H9 (cell line): ENCODE measurements around the gene PXDN. TPM values are rescaled to one million over a fixed set of nuclear protein-coding genes. Genes with fewer than 3 reads are reported as not detected.

Source experiments
- DNase-seq: peaks from one replicate; pipeline ENCODE4 v3.0.0-alpha.2; 2017
- H2AFZ ChIP-seq: one replicate; pipeline ENCODE4 v1.6.1; 2013; ENCODE audit warnings: mild to moderate bottlenecking, low read length, control low read depth, moderate library complexity
- H2AK5ac ChIP-seq: 2 replicates; pipeline ENCODE4 v1.6.1; 2013; ENCODE audit warnings: low read length, control low read depth, mixed read lengths; ENCODE audit not compliant: insufficient read length
- H2BK120ac ChIP-seq: one replicate; pipeline ENCODE4 v1.6.1; 2013; ENCODE audit warnings: low read depth, mild to moderate bottlenecking, low read length, control low read depth, inconsistent platforms; ENCODE audit not compliant: poor library complexity, severe bottlenecking
- H2BK12ac ChIP-seq: 2 replicates; pipeline ENCODE4 v1.6.1; 2013; ENCODE audit warnings: low read length, control low read depth, mixed read lengths, low read depth; ENCODE audit not compliant: insufficient read length
- H2BK15ac ChIP-seq: 2 replicates; pipeline ENCODE4 v1.6.1; 2013; ENCODE audit warnings: low read depth, low read length, control low read depth
- H2BK20ac ChIP-seq: one replicate; pipeline ENCODE4 v1.6.1; 2013; ENCODE audit warnings: low read depth, mild to moderate bottlenecking, low read length, control low read depth, inconsistent platforms; ENCODE audit not compliant: poor library complexity, severe bottlenecking
- H2BK5ac ChIP-seq: 2 replicates; pipeline ENCODE4 v1.6.1; 2013; ENCODE audit warnings: low read length, control low read depth, mixed read lengths; ENCODE audit not compliant: insufficient read length
- H3K14ac ChIP-seq: 2 replicates; pipeline ENCODE4 v1.6.1; 2013; ENCODE audit warnings: low read length, control low read depth; ENCODE audit not compliant: insufficient read depth
- H3K18ac ChIP-seq: 2 replicates; pipeline ENCODE4 v1.6.1; 2013; ENCODE audit warnings: low read depth, mild to moderate bottlenecking, mixed read lengths, low read length, control low read depth; ENCODE audit not compliant: insufficient read length
- H3K23ac ChIP-seq: 2 replicates; pipeline ENCODE4 v1.6.1; 2013; ENCODE audit warnings: low read length, control low read depth, mixed read lengths, low read depth; ENCODE audit not compliant: insufficient read length
- H3K23me2 ChIP-seq: 2 replicates; pipeline ENCODE4 v1.6.1; 2013; ENCODE audit warnings: low read depth, mild to moderate bottlenecking, mixed read lengths, low read length, control low read depth; ENCODE audit not compliant: insufficient read length, poor library complexity, severe bottlenecking
- H3K27ac ChIP-seq: 2 replicates; pipeline ENCODE4 v1.5.1; 2013; ENCODE audit warnings: low read length, control low read depth, mixed read lengths, low read depth; ENCODE audit not compliant: insufficient read length
- H3K27me3 ChIP-seq: 2 replicates; pipeline ENCODE4 v1.6.1; 2013; ENCODE audit warnings: low read length, control low read depth, inconsistent platforms; ENCODE audit not compliant: insufficient read depth
- H3K4ac ChIP-seq: 2 replicates; pipeline ENCODE4 v1.6.1; 2013; ENCODE audit warnings: low read depth, mild to moderate bottlenecking, control low read depth, inconsistent platforms, low read length, moderate library complexity
- H3K4me1 ChIP-seq: 2 replicates; pipeline ENCODE4 v1.6.1; 2013; ENCODE audit warnings: low read length, control low read depth, inconsistent platforms; ENCODE audit not compliant: insufficient read depth
- H3K4me2 ChIP-seq: 2 replicates; pipeline ENCODE4 v1.6.1; 2013; ENCODE audit warnings: low read length, control low read depth, mixed read lengths; ENCODE audit not compliant: insufficient read length, insufficient read depth
- H3K56ac ChIP-seq: 2 replicates; pipeline ENCODE4 v1.6.1; 2013; ENCODE audit warnings: low read depth, mild to moderate bottlenecking, mixed read lengths, low read length, control low read depth; ENCODE audit not compliant: insufficient read length
- H3K79me1 ChIP-seq: 2 replicates; pipeline ENCODE4 v1.6.1; 2013; ENCODE audit warnings: low read depth, mild to moderate bottlenecking, moderate library complexity, low read length, control low read depth, inconsistent platforms; ENCODE audit not compliant: insufficient read depth, poor library complexity, severe bottlenecking
- H3K79me2 ChIP-seq: 2 replicates; pipeline ENCODE4 v1.6.1; 2013; ENCODE audit warnings: low read length, control low read depth, inconsistent platforms; ENCODE audit not compliant: insufficient read depth
- H3K9ac ChIP-seq: 2 replicates; pipeline ENCODE4 v1.6.1; 2013; ENCODE audit warnings: low read length, control low read depth, mixed read lengths; ENCODE audit not compliant: insufficient read length; ENCODE audit errors: extremely low read depth
- H3K9me3 ChIP-seq: one replicate; pipeline ENCODE4 v1.6.1; 2013; ENCODE audit warnings: low read depth, low read length, inconsistent platforms; ENCODE audit not compliant: control insufficient read depth
- H3T11ph ChIP-seq: one replicate; pipeline ENCODE4 v1.6.1; 2013; ENCODE audit warnings: mild to moderate bottlenecking, low read length, control low read depth, inconsistent platforms
- H4K20me1 ChIP-seq: one replicate; pipeline ENCODE4 v1.6.1; 2013; ENCODE audit not compliant: control insufficient read depth, insufficient read length, insufficient read depth
- H4K5ac ChIP-seq: 2 replicates; pipeline ENCODE4 v1.6.1; 2013; ENCODE audit warnings: low read depth, mild to moderate bottlenecking, mixed read lengths, low read length, control low read depth; ENCODE audit not compliant: insufficient read length
- H4K8ac ChIP-seq: replicated peaks from 2 replicates; pipeline ENCODE4 v1.6.1; 2013; ENCODE audit warnings: low read length, control low read depth, mixed read lengths, low read depth; ENCODE audit not compliant: insufficient read length
- H4K91ac ChIP-seq: 2 replicates; pipeline ENCODE4 v1.6.1; 2013; ENCODE audit warnings: low read depth, mild to moderate bottlenecking, moderate library complexity, mixed read lengths, low read length, control low read depth; ENCODE audit not compliant: insufficient read length
- H3K27ac Mint-ChIP-seq, 3 experiments: 2 replicates in 2 of 3; 3 replicates in 1 of 3; pipeline ENCODE4 v1.8.0; 2020 to 2021; ENCODE audit warnings: mixed read lengths in 3 of 3, mild to moderate bottlenecking in 1 of 3, moderate library complexity in 1 of 3
- H3K27me3 Mint-ChIP-seq: 2 replicates; pipeline ENCODE4 v1.8.0; 2021; ENCODE audit warnings: low read depth, mild to moderate bottlenecking, moderate library complexity, mixed read lengths
- H3K36me3 Mint-ChIP-seq, 3 experiments: 2 replicates in 2 of 3; 3 replicates in 1 of 3; pipeline ENCODE4 v1.8.0; 2020 to 2021; ENCODE audit warnings: low read depth in 3 of 3, mixed read lengths in 3 of 3; ENCODE audit not compliant: insufficient read depth in 1 of 3
- H3K4me1 Mint-ChIP-seq, 2 experiments: 2 replicates each; pipeline ENCODE4 v1.8.0; 2020; ENCODE audit warnings: mixed read lengths in 2 of 2
- H3K4me3 Mint-ChIP-seq, 2 experiments: 2 replicates in 1 of 2; 3 replicates in 1 of 2; pipeline ENCODE4 v1.8.0; 2020 to 2021; ENCODE audit warnings: mild to moderate bottlenecking in 2 of 2, mixed read lengths in 2 of 2, moderate library complexity in 1 of 2
- H3K9me3 Mint-ChIP-seq, 2 experiments: 2 replicates in 1 of 2; 3 replicates in 1 of 2; pipeline ENCODE4 v1.8.0; 2020; ENCODE audit warnings: mild to moderate bottlenecking in 2 of 2, mixed read lengths in 2 of 2, moderate library complexity in 1 of 2
- CTCF ChIP-seq: fragments of 200-600 bp; sonication (generic); conservative IDR thresholded peaks from 3 replicates; pipeline ENCODE4 v1.8.0; 2021; ENCODE audit warnings: antibody characterized with exemption, mild to moderate bottlenecking
- WGBS: extraction: QIAGEN DNeasy Blood & Tissue Kit; methylation state at CpG from one replicate; pipeline ENCODE4 v1.1.7; 2013; ENCODE audit warnings: missing lambda C conversion rate, low lambda C conversion rate, mixed read lengths; ENCODE audit not compliant: insufficient read length; ENCODE audit errors: extremely low coverage; 5-methylcytosine and 5-hydroxymethylcytosine counted together
- total RNA-seq: library from RNA; stranded (reverse); gene quantifications from 2 replicates; pipeline ENCODE4 v1.2.1, GENCODE V29; 2021

The PXDN gene
- total RNA-seq, 1 experiment from 2014 or later = 146 TPM

GRCh38 chr2:1677821-1678165, 66.5 kb downstream of the PXDN start:
- Histone ChIP-seq H3K4me1 (no peaks in the 10 kb centered on the region), H3K9me3 (no peaks in the 10 kb centered on the region), H3K23ac (no peak overlapping the region), H4K91ac (no peak overlapping the region), H3K27ac (no peak overlapping the region), H3T11ph (no peak overlapping the region), H3K14ac (no peak overlapping the region; the same call in 1 of the 2 replicates), H4K5ac (no peak overlapping the region), H2BK5ac (no peak overlapping the region), H2BK120ac (no peak overlapping the region), H3K4me2 (no peak overlapping the region), H3K79me1 (no peaks in the 10 kb centered on the region), H2BK20ac (no peak overlapping the region), H4K20me1 (no peaks in the 10 kb centered on the region), H2AFZ (no peak overlapping the region), H3K9ac (no peak overlapping the region), H3K27me3 (no peaks in the 10 kb centered on the region), H2BK12ac (no peak overlapping the region), H3K4ac (no peak overlapping the region), H2BK15ac (no peak overlapping the region), H3K18ac (no peak overlapping the region), H4K8ac (no peak overlapping the region), H2AK5ac (no peak overlapping the region), H3K79me2 (0 out of 2 replicates have a peak, but pooled peaks cover 1% of the 10 kb centered on the region), H3K56ac (no peak overlapping the region), H3K23me2 (no peaks in the 10 kb centered on the region)
- no peak for DNase-seq
- Mint-ChIP-seq H3K27ac (peak overlapping the region in 2 of 3 experiments; percentile 57 to 84; a peak in 3 of 7 replicates), H3K4me1 (no peaks in the 10 kb centered on the region), H3K27me3 (no peaks in the 10 kb centered on the region), H3K9me3 (no peaks in the 10 kb centered on the region), H3K36me3 (peaks cover 19 to 59% (median 25%) of the 10 kb centered on the region in 3 experiments; a peak in 6 of 7 replicates), H3K4me3 (no peak overlapping the region)
- no CpG with 5 or more reads among the region's 12 CpGs for WGBS
- TF ChIP-seq CTCF = no peak
